Astrocyte of the cerebellum (primary cell): Measurements from ENCODE around the gene SHROOM1.

Experiments used
- DNase-seq: peaks from one replicate; pipeline ENCODE4 v3.0.0-alpha.2; 2011; ENCODE audit warnings: low read depth
- H3K4me3 ChIP-seq: 2 replicates; pipeline ENCODE4 v1.5.1; 2011; ENCODE audit warnings: mild to moderate bottlenecking, low read depth, low read length, moderate library complexity
- CTCF ChIP-seq: IDR thresholded peaks from 2 replicates; pipeline ENCODE4 v1.5.1; 2012; ENCODE audit warnings: low read length, low read depth, moderate library complexity, mild to moderate bottlenecking; ENCODE audit errors: missing control alignments
- in situ Hi-C: cut with HindIII; loops from 2 replicates; pipeline ENCODE4 v1.10.0; 2017; ENCODE audit warnings: low sequenced_read_pairs

The SHROOM1 gene

DNA sequence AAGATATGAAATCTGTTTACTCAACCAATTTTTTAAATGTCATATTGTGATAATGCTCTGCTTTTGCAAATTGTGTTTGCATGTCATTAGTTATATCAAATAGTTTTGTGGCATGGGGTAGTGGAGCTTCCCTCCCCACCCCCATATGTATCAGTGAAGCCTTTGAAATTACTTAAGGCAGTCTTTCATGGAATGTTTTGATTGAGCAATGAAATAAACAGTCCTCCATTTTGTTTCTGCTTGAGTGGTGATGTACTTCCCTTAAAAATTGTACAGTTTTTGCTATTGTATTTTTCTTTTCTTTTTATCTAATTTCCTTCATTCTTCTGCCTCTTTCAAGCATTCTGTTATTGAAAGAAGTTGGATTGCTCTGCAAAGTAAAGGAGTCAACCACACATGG lies 13.9 kb downstream of the SHROOM1 start:
- no peak overlapping the region for H3K4me3 ChIP-seq
- no peak for TF ChIP-seq CTCF
- no peak for DNase-seq
- in situ Hi-C loops = no loop called here

DNA sequence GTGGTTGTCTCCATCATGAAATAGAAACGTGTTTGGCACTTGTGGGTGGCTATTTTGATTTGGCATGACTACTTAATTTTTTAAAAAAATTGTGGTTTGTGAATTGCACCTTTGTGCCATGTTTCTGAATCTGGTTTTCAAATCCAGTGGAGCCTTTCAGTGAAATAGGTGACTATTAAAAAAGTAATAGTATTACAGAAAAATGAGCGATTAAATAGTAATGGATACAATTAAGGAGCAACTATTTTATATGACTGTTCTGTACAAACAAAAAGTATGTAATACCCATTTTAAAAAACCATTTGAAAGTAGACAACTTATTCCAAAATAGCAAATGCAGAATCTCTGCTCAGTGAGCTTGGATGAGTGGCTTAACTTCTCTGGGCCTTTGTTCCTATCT lies 14.4 kb downstream of the SHROOM1 start:
- in situ Hi-C loops = no loop called here
- no peak for TF ChIP-seq CTCF
- no peak for DNase-seq
- H3K4me3 ChIP-seq = no peak overlapping the region

DNA sequence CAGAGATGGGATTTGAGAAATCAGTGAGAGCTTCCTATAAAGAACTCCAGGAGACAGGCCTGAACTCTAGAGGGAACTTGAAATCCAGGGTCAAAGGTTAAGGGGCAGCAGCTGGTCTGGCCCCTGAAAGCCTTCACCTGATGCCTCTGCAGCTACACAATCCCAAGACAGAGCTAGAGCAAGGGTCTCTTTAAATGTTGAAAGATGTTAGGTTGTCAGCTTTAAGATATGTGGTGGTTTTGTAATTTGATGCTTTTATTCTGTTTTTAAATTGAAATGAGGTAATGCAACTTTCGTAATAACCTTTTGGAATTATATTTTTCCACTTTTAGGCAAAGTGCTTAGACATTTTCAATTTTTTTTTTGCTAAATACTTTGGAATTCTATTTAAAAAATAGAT lies 15.0 kb downstream of the SHROOM1 start:
- in situ Hi-C loops = no loop called here
- no peak overlapping the region for H3K4me3 ChIP-seq
- no peak for TF ChIP-seq CTCF
- no peak for DNase-seq

GRCh38 chr5:132814503-132815294 lies 15.7 kb downstream of the SHROOM1 start:
- in situ Hi-C loops = no loop called here
- no peak overlapping the region for H3K4me3 ChIP-seq

DNA sequence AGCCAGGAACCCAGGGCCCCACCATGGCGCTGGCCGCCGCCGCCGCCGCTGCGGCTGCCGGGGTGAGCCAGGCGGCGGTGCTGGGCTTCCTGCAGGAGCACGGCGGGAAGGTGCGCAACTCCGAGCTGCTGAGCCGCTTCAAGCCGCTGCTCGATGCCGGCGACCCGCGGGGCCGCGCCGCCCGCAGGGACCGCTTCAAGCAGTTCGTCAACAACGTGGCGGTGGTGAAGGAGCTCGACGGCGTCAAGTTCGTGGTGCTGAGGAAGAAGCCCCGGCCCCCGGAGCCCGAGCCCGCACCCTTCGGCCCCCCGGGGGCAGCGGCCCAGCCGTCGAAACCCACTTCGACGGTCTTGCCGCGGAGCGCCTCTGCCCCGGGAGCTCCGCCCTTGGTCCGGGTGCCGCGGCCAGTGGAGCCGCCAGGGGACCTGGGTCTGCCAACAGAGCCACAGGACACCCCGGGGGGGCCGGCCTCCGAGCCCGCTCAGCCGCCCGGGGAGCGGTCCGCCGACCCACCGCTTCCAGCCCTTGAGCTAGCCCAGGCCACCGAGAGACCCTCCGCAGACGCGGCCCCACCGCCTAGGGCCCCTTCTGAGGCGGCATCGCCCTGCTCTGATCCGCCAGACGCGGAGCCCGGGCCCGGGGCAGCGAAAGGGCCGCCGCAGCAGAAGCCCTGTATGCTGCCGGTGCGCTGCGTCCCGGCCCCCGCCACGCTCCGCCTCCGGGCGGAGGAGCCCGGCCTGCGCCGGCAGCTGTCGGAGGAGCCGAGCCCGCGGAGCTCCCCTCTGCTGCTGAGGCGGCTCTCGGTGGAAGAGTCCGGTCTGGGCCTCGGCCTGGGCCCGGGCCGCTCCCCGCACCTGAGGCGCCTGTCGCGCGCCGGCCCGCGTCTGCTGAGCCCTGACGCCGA lies 16.6 kb downstream of the SHROOM1 start:
- in situ Hi-C loops = no loop called here
- no peak for DNase-seq
- no peak for TF ChIP-seq CTCF
- H3K4me3 ChIP-seq = peak overlapping the region; percentile 7

More at GRCh38 chr5:132814503-132815294, 15.7 kb downstream of the SHROOM1 start:
- TF ChIP-seq CTCF = no peak
- DNase-seq = no peak

- no peak for DNase-seq
- no peak for TF ChIP-seq CTCF
- peak within 1 kb of the TSS; percentile 25 for H3K4me3 ChIP-seq
These were observed 17.5 kb downstream of the SHROOM1 start, which contains the start of gene SOWAHA for GRCh38 chr5:132812781-132813598. Gene SOWAHA, plus strand, starts transcription at chr5:132813302. Its CDS starts 320 bp downstream, at chr5:132813622.

More at GRCh38 chr5:132812781-132813598, 17.5 kb downstream of the SHROOM1 start, which contains the start of gene SOWAHA:
- in situ Hi-C loops = no loop called here
